Activated CD8-positive, alpha-beta T cell treated with anti-CD3 and anti-CD28 coated beads, Interleukin-2, amount 10 ng/mL, durations not matched to agents 7 days and 5 days (primary cell): ENCODE results near the gene TLR9. TPM values are rescaled to one million over a fixed set of nuclear protein-coding genes. Genes with fewer than 3 reads are reported as not detected.

Source experiments
- ATAC-seq: fragments of 150-1000 bp; cut with Tn5 transposase; one replicate; pipeline ENCODE4 v1.10.0; 2021; ENCODE audit warnings: moderate library complexity
- CTCF ChIA-PET: fragments of 350-600 bp; sonication (Branson Sonifier 250); formaldehyde crosslinking; loops from one replicate; lab custom pipeline; 2021; ENCODE audit warnings: antibody characterized with exemption; lab: Charles Lee
- POLR2A ChIA-PET: fragments of 350-600 bp; sonication (Branson Sonifier 250); formaldehyde crosslinking; loops from one replicate; lab custom pipeline; 2021; ENCODE audit warnings: antibody characterized with exemption; lab: Charles Lee
- DNase-seq: peaks from one replicate; pipeline ENCODE4 v3.0.0-alpha.2; 2020
- H3K27ac Mint-ChIP-seq: one replicate; pipeline ENCODE4 v1.8.0; 2021; ENCODE audit warnings: mild to moderate bottlenecking, mixed read lengths
- H3K27me3 Mint-ChIP-seq: one replicate; pipeline ENCODE4 v1.8.0; 2021; ENCODE audit warnings: low read depth, mixed read lengths
- H3K36me3 Mint-ChIP-seq: one replicate; pipeline ENCODE4 v1.8.0; 2021; ENCODE audit warnings: low read depth, mixed read lengths
- H3K4me1 Mint-ChIP-seq: one replicate; pipeline ENCODE4 v1.8.0; 2021; ENCODE audit warnings: low read depth, mixed read lengths
- H3K4me3 Mint-ChIP-seq: one replicate; pipeline ENCODE4 v1.8.0; 2021; ENCODE audit warnings: mild to moderate bottlenecking, mixed read lengths
- H3K9me3 Mint-ChIP-seq: one replicate; pipeline ENCODE4 v1.8.0; 2022; ENCODE audit warnings: mixed read lengths; ENCODE audit not compliant: insufficient read depth
- total RNA-seq, 2 experiments: library from RNA; stranded (reverse); gene quantifications; one replicate each; pipeline ENCODE4 v1.2.3, GENCODE V29; 2021

Gene TLR9
- total RNA-seq, 2 experiments from 2014 or later: 0.52 to 0.79 TPM

- H3K27me3 Mint-ChIP-seq: no peaks in the 10 kb centered on the region
- CTCF ChIA-PET: interaction anchor here (0.8 to 9.7 kb wide), 7 partner anchors 10 to 224 kb away, joined by 3 to 157 read pairs (median 3); partner anchors contain the start of gene TWF2
- ATAC-seq (no peak), DNase-seq (no peak)
- H3K27ac Mint-ChIP-seq: peak overlapping the region; percentile 85
- peak overlapping the region; percentile 41 for H3K4me3 Mint-ChIP-seq
- H3K9me3 Mint-ChIP-seq: no peaks in the 10 kb centered on the region
- H3K4me1 Mint-ChIP-seq: peaks cover 65% of the 10 kb centered on the region
- POLR2A ChIA-PET: interaction anchor here (1.0 to 7.9 kb wide), 6 partner anchors 8 to 113 kb away, joined by 3 to 53 read pairs (median 6); partner anchors contain the start of genes TWF2 and WDR82
- peaks cover 54% of the 10 kb centered on the region for H3K36me3 Mint-ChIP-seq
Measured at GRCh38 chr3:52226229-52226817, 878 bp upstream of the TLR9 start.

GRCh38 chr3:52223449-52224408 is 1.7 kb downstream of the TLR9 start:
- ChIA-PET CTCF (interaction anchor here (1.0 to 9.7 kb wide), 9 partner anchors 10 to 223 kb away, joined by 3 to 176 read pairs (median 30); partner anchors contain the start of genes GLYCTK, TWF2 and WDR82), POLR2A (interaction anchor here (7.9 kb wide), 1 partner anchor 54 kb away, joined by 53 read pairs; the partner anchor contains the start of gene WDR82)
- H3K36me3 Mint-ChIP-seq: peaks cover 37% of the 10 kb centered on the region
- no peaks in the 10 kb centered on the region for H3K9me3 Mint-ChIP-seq
- peaks cover 81% of the 10 kb centered on the region for H3K4me1 Mint-ChIP-seq
- H3K27me3 Mint-ChIP-seq: no peaks in the 10 kb centered on the region
- ATAC-seq: no peak
- peak overlapping the region; percentile 81 for H3K4me3 Mint-ChIP-seq
- peak overlapping the region; percentile 96 for H3K27ac Mint-ChIP-seq
- DNase-seq: no peak

DNA sequence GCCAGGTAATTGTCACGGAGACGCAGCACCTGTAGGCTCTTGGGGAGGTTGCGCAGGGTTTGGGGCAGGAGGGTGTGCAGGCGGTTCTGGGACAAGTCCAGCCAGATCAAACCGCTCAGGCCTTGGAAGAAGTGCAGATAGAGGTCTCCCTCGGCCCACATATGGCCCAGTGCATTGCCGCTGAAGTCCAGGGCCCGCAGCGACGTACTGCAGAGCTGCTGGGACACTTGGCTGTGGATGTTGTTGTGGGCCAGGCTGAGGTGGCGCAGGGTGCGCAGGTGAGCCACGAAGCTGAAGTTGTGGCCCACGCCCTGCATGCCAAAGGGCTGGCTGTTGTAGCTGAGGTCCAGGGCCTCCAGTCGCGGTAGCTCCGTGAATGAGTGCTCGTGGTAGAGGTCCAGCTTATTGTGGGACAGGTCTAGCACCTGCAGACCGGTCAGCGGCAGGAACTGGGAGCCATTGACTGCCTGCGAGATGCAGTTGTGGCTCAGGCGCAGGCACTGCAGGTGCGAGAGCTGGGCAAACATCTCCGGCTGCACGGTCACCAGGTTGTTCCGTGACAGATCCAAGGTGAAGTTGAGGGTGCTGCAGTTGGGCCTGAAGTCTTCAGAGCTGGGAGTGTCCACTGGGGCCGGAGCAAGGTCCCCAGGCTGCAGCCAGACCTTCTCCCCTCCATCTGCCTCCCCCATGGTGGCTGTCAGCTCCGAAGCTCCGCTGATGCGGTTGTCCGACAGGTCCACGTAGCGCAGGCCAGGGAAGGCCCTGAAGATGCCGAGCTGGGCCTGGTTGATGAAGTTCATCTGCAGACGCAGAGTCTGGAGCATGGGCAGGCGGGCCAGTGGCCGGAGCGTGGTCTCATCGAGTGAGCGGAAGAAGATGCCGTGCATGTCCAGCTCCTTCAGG is 2.9 kb downstream of the TLR9 start:
- DNase-seq (no peak), ATAC-seq (no peak)
- H3K4me3 Mint-ChIP-seq: peak overlapping the region; percentile 81
- peak overlapping the region; percentile 96 for H3K27ac Mint-ChIP-seq
- peaks cover 93% of the 10 kb centered on the region for H3K4me1 Mint-ChIP-seq
- no peaks in the 10 kb centered on the region for H3K9me3 Mint-ChIP-seq
- ChIA-PET POLR2A (interaction anchor here (0.6 to 7.9 kb wide), 9 partner anchors 9 to 227 kb away, joined by 3 to 53 read pairs (median 4); partner anchors contain the start of genes RPL29, TWF2 and WDR82), CTCF (interaction anchor here (0.7 to 9.7 kb wide), 17 partner anchors 11 to 221 kb away, joined by 3 to 176 read pairs (median 11); partner anchors contain the start of genes GLYCTK, PPM1M, TWF2 and WDR82)
- H3K36me3 Mint-ChIP-seq: peaks cover 30% of the 10 kb centered on the region
- no peaks in the 10 kb centered on the region for H3K27me3 Mint-ChIP-seq

DNA sequence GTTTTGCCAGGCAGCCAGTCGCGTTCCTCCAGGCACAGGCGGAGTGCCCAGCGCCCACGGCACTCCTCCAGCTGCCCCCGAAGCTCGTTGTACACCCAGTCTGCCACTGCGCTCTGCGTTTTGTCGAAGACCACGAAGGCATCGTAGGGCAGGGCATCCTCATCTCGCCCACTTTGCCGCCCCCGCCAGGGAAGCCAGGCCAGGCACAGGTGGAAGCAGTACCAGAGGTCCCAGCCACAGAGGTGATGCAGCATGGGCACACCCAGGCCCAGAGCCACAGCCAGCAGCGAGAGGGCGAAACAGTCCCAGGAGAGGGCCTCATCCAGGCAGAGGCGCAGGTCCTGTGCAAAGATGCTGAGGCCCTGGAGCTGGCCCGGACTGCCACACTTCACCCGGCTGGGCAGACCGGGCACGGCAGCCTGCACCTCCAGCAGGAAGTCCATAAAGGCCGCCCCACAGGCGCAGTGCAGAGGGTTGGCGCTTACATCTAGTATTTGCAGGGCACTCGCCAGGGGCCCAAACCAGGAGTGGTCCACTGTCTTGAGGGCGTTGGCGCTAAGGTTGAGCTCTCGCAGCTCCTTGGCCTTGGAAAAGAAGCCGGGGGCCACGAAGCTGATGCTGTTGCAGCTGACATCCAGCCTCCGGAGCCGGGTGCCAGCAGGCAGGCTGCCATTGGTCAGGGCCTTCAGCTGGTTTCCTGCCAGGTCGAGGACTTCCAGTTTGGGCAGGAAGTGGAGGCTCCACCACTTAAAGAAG is 3.7 kb downstream of the TLR9 start:
- Mint-ChIP-seq H3K4me3 (peak overlapping the region; percentile 81), H3K27me3 (no peaks in the 10 kb centered on the region), H3K9me3 (no peaks in the 10 kb centered on the region), H3K27ac (peak overlapping the region; percentile 96), H3K4me1 (peaks cover 98% of the 10 kb centered on the region), H3K36me3 (peaks cover 30% of the 10 kb centered on the region)
- peak; percentile 61 for ATAC-seq
- POLR2A ChIA-PET: interaction anchor here (0.6 to 7.9 kb wide), 10 partner anchors 10 to 226 kb away, joined by 3 to 53 read pairs (median 6); partner anchors contain the start of genes RPL29, TWF2 and WDR82
- CTCF ChIA-PET: interaction anchor here (0.7 to 9.7 kb wide), 22 partner anchors 11 to 420 kb away, joined by 3 to 176 read pairs (median 8); partner anchors contain the start of genes ALAS1, GLYCTK, PPM1M and TWF2
- DNase-seq: peak; percentile 85

DNA sequence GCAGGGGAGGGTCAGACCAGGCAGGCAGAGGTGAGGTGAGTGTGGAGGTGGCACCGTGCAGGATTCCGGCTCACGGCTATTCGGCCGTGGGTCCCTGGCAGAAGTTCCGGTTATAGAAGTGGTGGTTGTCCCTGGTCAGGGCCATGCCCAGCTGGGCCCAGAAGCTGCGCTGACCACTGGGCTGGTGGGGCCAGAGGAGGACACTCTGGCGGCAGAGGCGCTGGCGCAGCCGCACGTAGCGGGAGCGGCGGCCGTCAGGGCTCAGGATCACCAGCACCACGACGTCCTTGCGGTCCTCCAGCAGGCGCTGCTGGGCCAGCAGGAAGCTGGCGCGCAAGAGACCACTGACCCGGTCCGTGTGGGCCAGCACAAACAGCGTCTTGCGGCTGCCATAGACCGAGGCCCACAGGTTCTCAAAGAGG is 4.3 kb downstream of the TLR9 start:
- Mint-ChIP-seq H3K4me3 (peak overlapping the region; percentile 81), H3K36me3 (peaks cover 30% of the 10 kb centered on the region), H3K27ac (peak overlapping the region; percentile 96), H3K27me3 (no peaks in the 10 kb centered on the region), H3K9me3 (no peaks in the 10 kb centered on the region), H3K4me1 (peaks cover 97% of the 10 kb centered on the region)
- POLR2A ChIA-PET: interaction anchor here (0.6 to 7.9 kb wide), 7 partner anchors 10 to 349 kb away, joined by 3 to 53 read pairs (median 8); partner anchors contain the start of genes TWF2 and WDR82
- ATAC-seq: no peak
- no peak for DNase-seq
- CTCF ChIA-PET: interaction anchor here (0.6 to 9.7 kb wide), 36 partner anchors 12 to 421 kb away, joined by 3 to 176 read pairs (median 5); partner anchors contain the start of genes ALAS1, GLYCTK, POC1A and PPM1M

DNA sequence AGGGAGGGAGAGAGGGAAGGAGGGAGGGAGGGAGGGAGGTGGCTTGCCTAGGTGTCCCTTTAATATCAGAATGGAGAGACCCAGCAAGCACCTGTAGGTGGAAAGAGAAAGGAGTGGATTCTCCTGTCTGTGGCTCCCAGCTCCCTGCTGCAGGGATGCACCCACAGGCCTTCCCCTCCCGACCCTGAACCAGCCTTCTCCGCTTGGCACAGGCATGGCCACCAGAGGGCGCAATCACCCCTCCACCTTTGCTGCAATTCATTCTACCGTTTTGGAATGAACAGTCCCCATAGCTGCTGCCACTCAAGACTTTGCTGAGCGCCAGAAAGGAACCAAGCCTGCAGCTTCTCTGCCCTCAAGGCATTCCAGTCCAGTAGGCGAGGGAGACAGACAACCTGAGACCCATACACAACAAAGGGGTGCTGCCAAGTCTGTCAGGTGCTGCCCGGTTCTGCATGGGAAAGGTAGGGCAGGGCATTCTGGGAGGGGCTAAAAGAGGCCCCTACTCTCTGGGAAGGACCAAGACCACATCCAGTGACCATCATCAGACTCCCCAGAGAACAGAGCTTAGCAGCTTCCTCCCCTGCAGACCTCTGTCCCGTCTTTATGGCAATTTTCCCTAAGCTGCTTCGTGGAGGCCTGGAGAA is 4.9 kb downstream of the TLR9 start:
- ChIA-PET CTCF (interaction anchor here (0.6 to 9.7 kb wide), 42 partner anchors 11 to 421 kb away, joined by 3 to 176 read pairs (median 5); partner anchors contain the start of genes ALAS1, GLYCTK, POC1A and PPM1M), POLR2A (interaction anchor here (0.6 to 7.9 kb wide), 8 partner anchors 9 to 350 kb away, joined by 3 to 53 read pairs (median 6); partner anchors contain the start of genes TWF2 and WDR82)
- H3K4me3 Mint-ChIP-seq: peak overlapping the region; percentile 81
- H3K9me3 Mint-ChIP-seq: no peaks in the 10 kb centered on the region
- H3K27me3 Mint-ChIP-seq: no peaks in the 10 kb centered on the region
- H3K27ac Mint-ChIP-seq: peak overlapping the region; percentile 81
- DNase-seq: peak; percentile 93
- peaks cover 96% of the 10 kb centered on the region for H3K4me1 Mint-ChIP-seq
- peaks cover 33% of the 10 kb centered on the region for H3K36me3 Mint-ChIP-seq
- ATAC-seq: peak; percentile 66

DNA sequence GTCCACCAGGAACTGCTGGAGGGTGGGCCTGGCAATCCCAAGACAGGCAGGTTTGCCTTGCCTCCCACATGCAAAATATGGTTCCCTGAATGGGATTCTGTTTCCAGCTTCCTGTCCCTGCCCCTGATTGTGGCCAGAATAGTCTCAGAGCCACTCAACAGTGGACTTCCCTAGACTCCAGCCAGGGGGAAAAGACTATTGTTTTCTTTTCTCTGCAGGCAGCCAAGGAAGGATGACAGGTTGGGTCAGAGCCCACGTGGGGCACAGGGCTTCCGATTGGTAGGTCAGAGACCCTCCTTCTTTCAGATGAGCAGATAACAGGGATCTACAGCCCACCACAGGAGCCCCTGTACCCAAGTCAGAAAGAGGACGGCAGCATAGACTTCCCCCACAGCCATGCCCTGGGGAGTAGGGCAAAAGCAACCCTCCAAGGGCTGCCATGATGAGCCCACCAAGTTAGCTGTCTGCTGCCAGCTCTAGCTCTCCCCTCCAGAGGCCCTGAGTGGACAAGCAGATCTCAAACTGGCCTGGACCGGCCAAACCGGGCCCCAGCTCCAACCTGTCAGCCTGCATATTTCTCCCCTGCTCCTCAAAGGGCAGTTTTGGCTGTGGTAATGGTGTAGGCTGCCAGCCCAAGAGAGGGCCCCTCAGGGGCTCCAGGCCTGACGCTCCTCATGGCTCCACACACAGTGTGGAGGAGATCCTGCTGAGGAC is 6.4 kb downstream of the TLR9 start:
- Mint-ChIP-seq H3K4me1 (peaks cover 90% of the 10 kb centered on the region), H3K36me3 (peaks cover 45% of the 10 kb centered on the region), H3K27me3 (no peaks in the 10 kb centered on the region), H3K4me3 (peak overlapping the region; percentile 79), H3K27ac (peak overlapping the region; percentile 89), H3K9me3 (no peaks in the 10 kb centered on the region)
- CTCF ChIA-PET: interaction anchor here (0.7 to 9.7 kb wide), 20 partner anchors 9 to 218 kb away, joined by 3 to 176 read pairs (median 6); partner anchors contain the start of genes PPM1M, TWF2 and WDR82
- POLR2A ChIA-PET: interaction anchor here (0.8 to 7.9 kb wide), 6 partner anchors 8 to 120 kb away, joined by 3 to 53 read pairs (median 5); partner anchors contain the start of genes TWF2 and WDR82
- DNase-seq (no peak), ATAC-seq (no peak)

- peak overlapping the region; percentile 79 for H3K4me3 Mint-ChIP-seq
Measured at GRCh38 chr3:52218454-52218853, 7.0 kb downstream of the TLR9 start.

More at GRCh38 chr3:52218454-52218853, 7.0 kb downstream of the TLR9 start:
- ATAC-seq (peak; percentile 57), DNase-seq (peak; percentile 77)
- ChIA-PET POLR2A (interaction anchor here (0.6 to 7.9 kb wide), 7 partner anchors 9 to 121 kb away, joined by 3 to 53 read pairs (median 4); partner anchors contain the start of genes GLYCTK and WDR82), CTCF (interaction anchor here (0.8 to 9.7 kb wide), 12 partner anchors 15 to 217 kb away, joined by 3 to 176 read pairs (median 6); partner anchors contain the start of gene TWF2)
- Mint-ChIP-seq H3K27ac (peak overlapping the region; percentile 89), H3K36me3 (peaks cover 44% of the 10 kb centered on the region), H3K4me1 (peaks cover 84% of the 10 kb centered on the region), H3K9me3 (no peaks in the 10 kb centered on the region), H3K27me3 (no peaks in the 10 kb centered on the region)
